Right lobe of liver (tissue), 6 donors: ENCODE results near the gene CXCL17. TPM values are rescaled to one million over a fixed set of nuclear protein-coding genes. Genes with fewer than 3 reads are reported as not detected.
A peak's percentile ranks its signal among the peaks of the same experiment; 100 is the strongest.
"Not testable (repeated sequence)": the region's sequence is repeated elsewhere in the genome, so short reads cannot be mapped to it uniquely, and the experiment has no call there.

ENCODE experiments used
- ATAC-seq, 4 donors: fragments of 200-7000 bp; cut with Tn5 transposase; one replicate each; pipeline ENCODE4 v1.9.1; 2020; ENCODE audit warnings: mild to moderate bottlenecking in 4 of 4, moderate library complexity in 4 of 4
- DNase-seq, 3 donors: peaks; one replicate each; pipeline ENCODE4 v3.0.0-alpha.2; 2020
- H3K27ac ChIP-seq, 3 donors: fragments of 200-600 bp; one replicate each; pipeline ENCODE4 v1.8.0; 2022
- H3K27me3 ChIP-seq, 2 donors: fragments of 200-600 bp; one replicate each; pipeline ENCODE4 v1.8.0; 2022
- H3K36me3 ChIP-seq, 4 donors: fragments of 200-600 bp; sonication (generic) in 1 of 4; one replicate each; pipeline versions ENCODE4 v1.5.1 to v1.8.0; 2017 to 2022; ENCODE audit warnings: control low read depth in 1 of 4
- H3K4me1 ChIP-seq, 4 donors: fragments of 200-600 bp; sonication (generic) in 1 of 4; one replicate each; pipeline versions ENCODE4 v1.5.1 to v1.8.0; 2017 to 2022; ENCODE audit warnings: control low read depth in 1 of 4
- H3K4me3 ChIP-seq, 3 donors: fragments of 200-600 bp; one replicate each; pipeline ENCODE4 v1.8.0; 2022
- H3K9me3 ChIP-seq, 4 donors: fragments of 200-600 bp; sonication (generic) in 1 of 4; one replicate each; pipeline versions ENCODE4 v1.5.1 to v1.8.0; 2017 to 2022; ENCODE audit warnings: control low read depth in 1 of 4
- POLR2A ChIP-seq: fragments of 450-650 bp; IDR thresholded peaks from one replicate; pipeline ENCODE4 v1.6.1; 2017; ENCODE audit warnings: antibody characterized with exemption, mild to moderate bottlenecking
- WGBS: methylation state at CpG from one replicate; pipeline ENCODE4 v1.1.6; 2018; ENCODE audit warnings: low coverage, low lambda C conversion rate; ENCODE audit not compliant: insufficient coverage; ENCODE audit errors: missing lambda C conversion rate; 5-methylcytosine and 5-hydroxymethylcytosine counted together
- intact Hi-C, 2 donors: fragments of 100-400 bp; cut with DNase I; formaldehyde crosslinking; loops; one replicate each; pipeline versions ENCODE4 v1.11.2 to v1.14.1; 2022
- long read RNA-seq: library from polyadenylated mRNA; unstranded; transcript quantifications from one replicate; pipeline ENCODE4 v2.0.0, GENCODE V29; 2019
- total RNA-seq, 6 experiments: library from RNA; depleted of rRNA in 2 of 6; stranded (reverse); fragments of >200 nt in 2 of 6; fragmentation: NEBNext Ultra II Directional in 3 of 6; extraction: Animal tissue kit (Norgen Biotek cat#: 25700) in 3 of 6; gene quantifications; one replicate each; pipeline versions ENCODE4 v1.1.0 to v1.2.4, GENCODE V29; 2016 to 2023
- TF ChIP-seq, protein P1 (sequence below), 4 donors: fragments of 200-600 bp in 3 of 4; fragments of 450-650 bp in 1 of 4; IDR thresholded peaks; one replicate each; pipeline versions ENCODE4 v1.5.1 to v1.8.0; 2016 to 2022; ENCODE audit warnings: antibody characterized with exemption in 4 of 4, mild to moderate bottlenecking in 2 of 4
- donor health status: DM: no; HTN: yes; CAD: no.
- donor health status: DM: no; HTN: no; CAD: no.
- donor health status: DM: no; HTN: no; CAD: no.
- donor health status: DM: no; HTN: yes; CAD: no.
- donor health status: DM: no; HTN: yes; CAD: no.

The CXCL17 gene, protein sequence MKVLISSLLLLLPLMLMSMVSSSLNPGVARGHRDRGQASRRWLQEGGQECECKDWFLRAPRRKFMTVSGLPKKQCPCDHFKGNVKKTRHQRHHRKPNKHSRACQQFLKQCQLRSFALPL
- total RNA-seq = under 1 TPM in 1 of 6 experiments, not detected in 5; 0.29 TPM
- long read RNA-seq = 0 reads

DNA sequence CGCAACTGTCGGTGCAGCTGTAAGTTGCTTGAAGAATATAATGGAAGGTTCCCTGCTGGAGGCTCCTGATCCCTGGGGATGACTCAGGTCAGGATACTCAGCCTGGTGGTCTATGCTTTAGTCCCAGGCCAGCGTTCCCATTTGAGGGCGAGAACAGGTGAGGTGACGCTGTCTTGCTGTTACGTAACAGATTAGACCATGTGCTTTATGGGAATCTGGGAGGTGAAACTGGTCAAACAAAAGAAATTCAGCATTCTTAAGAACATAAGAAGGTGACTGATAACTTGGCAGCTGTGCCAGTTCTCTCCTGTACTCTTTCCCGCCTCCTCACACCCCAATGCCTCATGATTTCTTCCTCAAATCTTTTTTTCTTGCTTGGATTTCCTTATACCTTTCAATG lies at the start of gene CXCL17:
Gene CXCL17 (minus strand): TSS at position 114 of the 400 bp plus-strand sequence. CDS start 114 bp downstream, outside the sequence.
- DNase-seq (no peak), ATAC-seq (no peak)
- no peaks in the 10 kb centered on the region for H3K27me3 ChIP-seq
- 84% methylated on average over 7 of the region's 7 CpGs for WGBS
- H3K9me3 ChIP-seq = no peaks in the 10 kb centered on the region
- TF ChIP-seq, protein P1, sequence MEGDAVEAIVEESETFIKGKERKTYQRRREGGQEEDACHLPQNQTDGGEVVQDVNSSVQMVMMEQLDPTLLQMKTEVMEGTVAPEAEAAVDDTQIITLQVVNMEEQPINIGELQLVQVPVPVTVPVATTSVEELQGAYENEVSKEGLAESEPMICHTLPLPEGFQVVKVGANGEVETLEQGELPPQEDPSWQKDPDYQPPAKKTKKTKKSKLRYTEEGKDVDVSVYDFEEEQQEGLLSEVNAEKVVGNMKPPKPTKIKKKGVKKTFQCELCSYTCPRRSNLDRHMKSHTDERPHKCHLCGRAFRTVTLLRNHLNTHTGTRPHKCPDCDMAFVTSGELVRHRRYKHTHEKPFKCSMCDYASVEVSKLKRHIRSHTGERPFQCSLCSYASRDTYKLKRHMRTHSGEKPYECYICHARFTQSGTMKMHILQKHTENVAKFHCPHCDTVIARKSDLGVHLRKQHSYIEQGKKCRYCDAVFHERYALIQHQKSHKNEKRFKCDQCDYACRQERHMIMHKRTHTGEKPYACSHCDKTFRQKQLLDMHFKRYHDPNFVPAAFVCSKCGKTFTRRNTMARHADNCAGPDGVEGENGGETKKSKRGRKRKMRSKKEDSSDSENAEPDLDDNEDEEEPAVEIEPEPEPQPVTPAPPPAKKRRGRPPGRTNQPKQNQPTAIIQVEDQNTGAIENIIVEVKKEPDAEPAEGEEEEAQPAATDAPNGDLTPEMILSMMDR (IDR thresholded peaks at IDR 0.05) = no peak
- no peak for TF ChIP-seq POLR2A
- intact Hi-C loops = no loop called here
- H3K36me3 ChIP-seq = no peaks in the 10 kb centered on the region
- H3K27ac ChIP-seq = peak within 1 kb of the TSS in 2 of 3 donors; percentile 74 to 85
- H3K4me1 ChIP-seq = peaks cover 0 to 23% (median 9%) of the 10 kb centered on the region in 4 donors
- H3K4me3 ChIP-seq = no peak within 1 kb of the TSS

DNA sequence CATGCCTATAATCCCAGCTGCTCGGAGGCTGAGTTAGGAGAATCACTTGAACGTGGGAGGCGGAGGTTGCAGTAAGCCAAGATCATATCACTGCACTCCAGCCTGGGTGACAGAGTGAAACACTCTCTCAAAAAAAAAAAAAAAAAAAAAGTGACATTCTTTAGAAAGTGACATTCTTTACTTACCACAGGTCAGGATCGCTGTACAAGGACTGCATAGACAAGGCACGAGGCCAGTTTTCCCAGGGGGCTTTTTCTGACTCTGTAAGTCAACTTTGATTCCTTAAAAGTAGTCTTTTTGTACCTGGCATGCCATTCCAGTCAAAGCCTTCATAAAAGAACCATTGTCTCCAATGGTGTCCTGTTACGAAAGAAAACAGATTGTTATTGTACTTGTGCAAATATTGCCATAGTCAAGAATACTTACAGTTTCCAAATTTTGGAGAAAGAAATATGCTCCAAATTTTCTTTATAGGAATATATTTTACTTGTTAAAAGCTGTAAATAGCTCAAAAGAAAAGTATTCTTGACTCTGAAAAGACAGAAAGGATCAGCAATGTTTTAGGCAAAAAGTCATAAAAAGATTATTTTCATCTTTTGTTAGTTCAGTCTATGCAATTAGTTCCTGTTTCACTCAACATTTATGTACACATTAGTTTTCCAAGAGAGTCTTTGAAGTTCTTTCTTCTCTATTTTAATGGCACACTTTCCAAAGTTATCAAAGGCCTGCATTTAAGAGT lies 46.2 kb upstream of the CXCL17 start:
- no peaks in the 10 kb centered on the region for H3K36me3 ChIP-seq
- no peaks in the 10 kb centered on the region for H3K9me3 ChIP-seq
- no peak overlapping the region for H3K4me3 ChIP-seq
- WGBS = 78% methylated on average over 6 of the region's 6 CpGs
- H3K4me1 ChIP-seq = peaks cover 0 to 13% (median 0%) of the 10 kb centered on the region in 4 donors
- TF ChIP-seq POLR2A = no peak
- TF ChIP-seq, protein P1 (IDR thresholded peaks at IDR 0.05) = no peak
- intact Hi-C loops = no loop called here
- DNase-seq = no peak
- no peak overlapping the region for H3K27ac ChIP-seq
- no peaks in the 10 kb centered on the region for H3K27me3 ChIP-seq
- ATAC-seq = no peak

DNA sequence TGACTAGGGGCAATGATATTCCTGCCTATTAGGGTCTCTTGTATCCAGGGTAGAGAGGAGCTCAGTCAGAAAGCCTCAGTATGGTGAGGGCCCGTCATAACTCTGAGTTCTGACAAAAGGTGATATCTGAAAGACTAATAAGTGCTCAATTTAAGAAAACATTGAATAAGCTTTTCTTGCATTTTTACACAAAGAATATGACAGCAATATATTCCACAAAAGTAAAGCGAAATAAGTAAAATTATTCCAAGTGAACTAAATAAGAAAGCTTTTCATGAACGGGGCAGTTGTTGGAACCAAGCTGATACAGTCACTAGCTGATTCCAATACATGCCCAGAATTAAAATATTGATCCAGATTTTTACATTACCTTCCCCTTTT lies 45.0 kb upstream of the CXCL17 start:
- H3K27ac ChIP-seq = no peak overlapping the region
- ATAC-seq (no peak), DNase-seq (no peak)
- no peak overlapping the region for H3K4me3 ChIP-seq
- no peaks in the 10 kb centered on the region for H3K36me3 ChIP-seq
- peaks cover 0 to 7% (median 0%) of the 10 kb centered on the region in 4 donors for H3K4me1 ChIP-seq
- intact Hi-C loops = no loop called here
- no peak for TF ChIP-seq POLR2A
- TF ChIP-seq, protein P1 (IDR thresholded peaks at IDR 0.05) = no peak
- WGBS = 62% methylated on average over 3 of the region's 3 CpGs
- no peaks in the 10 kb centered on the region for H3K27me3 ChIP-seq
- no peaks in the 10 kb centered on the region for H3K9me3 ChIP-seq

DNA sequence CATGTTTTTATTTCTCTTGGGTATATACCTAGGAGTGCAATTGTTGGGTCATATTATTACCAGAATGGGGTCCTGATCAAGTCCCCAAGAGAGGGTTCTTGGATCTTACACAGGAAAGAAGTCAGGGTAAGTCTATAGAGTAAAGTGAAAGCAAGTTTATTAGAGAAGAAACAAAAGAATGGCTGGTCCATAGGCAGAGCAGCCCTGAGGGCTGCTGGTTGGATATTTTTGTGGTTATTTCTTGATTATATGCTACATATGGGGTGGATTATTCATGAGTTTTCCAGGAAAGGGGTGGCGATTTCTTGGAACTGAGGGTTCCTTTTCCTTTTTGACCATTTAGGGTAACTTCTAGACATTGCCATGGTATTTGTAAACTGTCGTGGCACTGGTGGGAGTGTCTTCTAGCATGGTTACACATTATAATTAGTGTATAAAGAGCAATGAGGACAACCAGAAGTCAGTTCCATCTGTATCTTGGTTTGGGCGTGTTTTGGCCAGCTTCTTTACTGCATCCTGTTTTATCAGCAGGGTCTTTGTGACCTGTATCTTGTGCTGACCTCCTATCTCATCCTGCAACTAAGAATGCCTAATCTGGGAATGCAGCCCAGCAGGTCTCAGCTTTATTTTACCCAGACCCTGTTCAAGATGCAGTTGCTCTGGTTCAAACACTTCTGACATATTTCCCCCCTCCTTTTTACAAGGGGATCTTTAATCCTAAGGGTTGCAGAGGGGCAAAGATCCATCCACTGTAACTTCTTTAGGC lies 44.5 kb upstream of the CXCL17 start:
- ATAC-seq (peak in 3 of 4 donors; percentile 16 to 67 (median 30)), DNase-seq (no peak)
- no peaks in the 10 kb centered on the region for H3K27me3 ChIP-seq
- H3K9me3 ChIP-seq = no peaks in the 10 kb centered on the region
- H3K4me3 ChIP-seq = no peak overlapping the region
- intact Hi-C loops = no loop called here
- no peak overlapping the region for H3K27ac ChIP-seq
- 80% methylated on average over 3 of the region's 3 CpGs for WGBS
- H3K4me1 ChIP-seq = peaks cover 0 to 9% (median 0%) of the 10 kb centered on the region in 4 donors
- TF ChIP-seq, protein P1 (IDR thresholded peaks at IDR 0.05) = no peak
- no peak for TF ChIP-seq POLR2A
- no peaks in the 10 kb centered on the region for H3K36me3 ChIP-seq

DNA sequence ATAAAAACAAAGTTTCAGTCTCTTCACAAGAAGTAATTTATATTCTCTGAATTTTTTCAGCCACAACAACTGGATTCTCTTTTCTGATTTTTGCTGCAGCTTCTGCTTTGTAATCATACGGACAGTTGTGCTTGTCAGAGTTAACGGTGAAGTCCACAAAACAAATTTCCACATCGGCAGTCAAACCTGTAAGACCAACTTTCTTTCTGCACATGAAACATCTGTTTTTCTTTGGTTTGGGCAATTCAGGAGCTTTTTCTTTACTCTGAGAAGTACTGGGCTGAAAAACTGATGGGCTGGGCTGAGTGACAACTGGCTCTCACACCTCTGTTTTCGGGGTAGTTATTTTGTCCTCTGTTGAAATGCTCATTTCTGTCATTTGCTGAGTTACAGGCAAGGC lies 42.3 kb upstream of the CXCL17 start:
- H3K4me3 ChIP-seq, DNase-seq, H3K27ac ChIP-seq, H3K36me3 ChIP-seq, H3K9me3 ChIP-seq, intact Hi-C loops, H3K27me3 ChIP-seq: not testable (repeated sequence)
- peaks cover 0 to 28% (median 6%) of the 10 kb centered on the region in 4 donors for H3K4me1 ChIP-seq
- ATAC-seq = peak in 1 of 4 donors; percentile 5
- WGBS = 35% methylated on average over 4 of the region's 4 CpGs
